ENCODE data around the gene TAS1R3.

DNA sequence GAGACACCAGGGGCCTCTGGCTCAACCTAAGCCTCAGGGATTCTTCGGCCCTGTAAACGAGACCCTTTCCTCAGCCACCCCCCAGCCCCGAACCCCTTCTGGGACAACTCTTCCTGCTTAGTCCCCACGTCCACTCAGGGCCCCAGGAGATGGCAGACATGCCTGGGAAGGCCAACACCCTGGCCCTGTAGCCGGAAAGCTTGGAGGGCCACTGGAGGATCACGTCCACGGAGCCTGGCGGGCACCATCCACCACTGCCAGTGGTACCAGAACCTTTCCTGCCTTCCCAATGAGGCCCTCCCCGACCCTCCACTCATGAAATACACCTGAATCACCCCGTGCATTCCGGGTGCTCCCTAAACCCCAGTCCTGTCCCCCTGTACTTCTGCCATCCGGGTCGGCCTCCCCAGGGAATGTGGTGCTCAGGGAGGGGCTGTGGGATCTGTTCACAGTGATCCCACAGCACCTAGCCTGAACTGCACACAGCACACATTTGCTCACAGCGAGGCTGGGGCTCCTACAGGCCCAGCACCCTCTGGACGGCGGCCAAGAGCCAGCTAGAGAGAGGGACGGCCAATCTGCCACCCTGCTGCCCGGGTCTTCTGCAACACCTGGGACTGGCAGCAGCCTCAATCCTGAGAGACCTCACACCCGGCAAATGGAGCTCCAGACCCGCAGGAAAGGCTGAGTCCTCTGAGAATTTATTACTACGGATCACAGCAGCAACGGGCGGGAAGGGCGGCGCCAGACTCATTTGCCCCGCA is 42.2 kb downstream of the TAS1R3 start:
- TF ChIP-seq, protein P1, sequence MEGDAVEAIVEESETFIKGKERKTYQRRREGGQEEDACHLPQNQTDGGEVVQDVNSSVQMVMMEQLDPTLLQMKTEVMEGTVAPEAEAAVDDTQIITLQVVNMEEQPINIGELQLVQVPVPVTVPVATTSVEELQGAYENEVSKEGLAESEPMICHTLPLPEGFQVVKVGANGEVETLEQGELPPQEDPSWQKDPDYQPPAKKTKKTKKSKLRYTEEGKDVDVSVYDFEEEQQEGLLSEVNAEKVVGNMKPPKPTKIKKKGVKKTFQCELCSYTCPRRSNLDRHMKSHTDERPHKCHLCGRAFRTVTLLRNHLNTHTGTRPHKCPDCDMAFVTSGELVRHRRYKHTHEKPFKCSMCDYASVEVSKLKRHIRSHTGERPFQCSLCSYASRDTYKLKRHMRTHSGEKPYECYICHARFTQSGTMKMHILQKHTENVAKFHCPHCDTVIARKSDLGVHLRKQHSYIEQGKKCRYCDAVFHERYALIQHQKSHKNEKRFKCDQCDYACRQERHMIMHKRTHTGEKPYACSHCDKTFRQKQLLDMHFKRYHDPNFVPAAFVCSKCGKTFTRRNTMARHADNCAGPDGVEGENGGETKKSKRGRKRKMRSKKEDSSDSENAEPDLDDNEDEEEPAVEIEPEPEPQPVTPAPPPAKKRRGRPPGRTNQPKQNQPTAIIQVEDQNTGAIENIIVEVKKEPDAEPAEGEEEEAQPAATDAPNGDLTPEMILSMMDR (IDR thresholded peaks at IDR 0.05): no peak
- no peak for TF ChIP-seq POLR2A (IDR thresholded peaks at IDR 0.05)
